K562 (cell line): Measurements from ENCODE around the gene TMEM30A. TPM values are rescaled to one million over a fixed set of nuclear protein-coding genes. Genes with fewer than 3 reads are reported as not detected.

Experiments used
- PHF21A ChIP-seq: fragments of 450-650 bp; IDR thresholded peaks from 2 replicates; pipeline ENCODE4 v1.6.1; 2017; ENCODE audit warnings: low read depth, borderline replicate concordance
- RCOR1 ChIP-seq, 2 experiments: IDR thresholded peaks; 2 replicates each; pipeline ENCODE4 v1.6.1; 2012; ENCODE audit warnings: low read depth in 2 of 2, low read length in 2 of 2, borderline replicate concordance in 1 of 2, improper control_type of control experiment in 1 of 2
- REST ChIP-seq, 2 experiments: fragments of 450-650 bp; formaldehyde crosslinking in 1 of 2; IDR thresholded peaks; 2 replicates each; pipeline versions ENCODE4 v1.4.0 to v1.6.1; 2014 to 2020; ENCODE audit warnings: mild to moderate bottlenecking in 2 of 2, borderline replicate concordance in 1 of 2, low read depth in 1 of 2
- polyA plus RNA-seq, 8 experiments: library from polyadenylated mRNA; depleted of rRNA in 4 of 8; stranded (reverse) in 5 of 8; unstranded in 3 of 8; fragments of >200 nt; fragmentation: Nextera tagmentation in 2 of 8; fragmentation: Illumina TruSeq in 1 of 8; extraction: Ambion mirVana in 2 of 8; extraction: Trizol in 1 of 8; gene quantifications; 2 replicates each; pipeline versions ENCODE4 v1.2.1 to v1.2.3, GENCODE V29; 2011 to 2014; ENCODE audit warnings: inconsistent platforms in 1 of 8, missing spikeins in 1 of 8
- total RNA-seq, 7 experiments: library from RNA; depleted of rRNA in 6 of 7; stranded (reverse); fragments of >200 nt in 6 of 7; fragmentation: Illumina TruSeq in 2 of 7; extraction: Trizol in 2 of 7; gene quantifications; 2 replicates each; pipeline versions ENCODE4 v1.2.1 to v1.2.3, GENCODE V29; 2011 to 2021; ENCODE audit warnings: low replicate concordance in 1 of 7

The TMEM30A gene
- total and polyA plus RNA-seq, 9 of the 15 experiments (the other 6 are each of a cell fraction or from before 2014, with no cell fraction given), result 6.5 to 31.2 (median 16.3) TPM

DNA sequence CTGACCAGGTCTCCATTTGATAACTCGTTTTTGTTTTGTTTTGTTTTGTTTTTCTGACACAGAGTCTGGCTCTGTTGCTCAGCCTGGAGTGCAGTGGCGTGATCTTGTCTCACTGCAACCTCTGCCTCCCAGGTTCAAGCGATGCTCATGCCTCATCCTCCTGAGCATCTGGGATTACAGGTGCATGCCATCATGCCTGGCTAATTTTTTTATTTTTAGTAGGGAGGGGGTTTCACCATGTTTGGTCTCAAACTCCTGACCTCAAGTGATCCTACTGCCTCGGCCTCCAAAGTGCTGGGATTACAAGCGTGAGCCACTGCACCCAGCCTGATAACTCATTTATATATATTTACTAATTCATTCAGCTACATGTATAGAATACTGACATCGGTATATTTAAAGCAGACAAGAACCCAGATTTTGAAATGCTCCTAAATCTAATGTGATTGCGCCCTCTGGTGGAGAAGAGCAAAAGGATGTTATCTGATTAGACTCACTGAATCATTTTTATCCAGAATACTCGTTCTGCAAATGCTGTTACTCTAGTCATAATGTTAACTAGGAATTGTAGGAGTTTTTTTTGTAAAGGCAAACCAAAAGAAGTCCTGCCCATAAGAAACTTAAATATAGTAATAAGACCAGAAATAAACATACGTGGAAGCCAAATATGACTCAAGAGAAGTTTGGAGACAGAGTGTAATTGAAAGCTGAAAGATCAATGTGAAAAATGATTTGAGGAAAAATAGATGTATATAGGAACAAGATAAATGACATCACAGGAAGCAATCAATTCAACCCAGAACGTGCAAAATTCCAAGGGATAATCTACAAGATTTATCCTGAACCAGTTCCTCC is 73.5 kb downstream of the TMEM30A start (continued):
- TF ChIP-seq REST (IDR thresholded peaks at IDR 0.05; ENCODE audit: borderline replicate concordance), result peak; percentile 61; the same call in 1 of the 2 replicates
- no peak for TF ChIP-seq REST (CRISPR knock-in tag; IDR thresholded peaks at IDR 0.05; ENCODE audit: low read depth)
- peak in 1 of 2 experiments; percentile 26; a peak in 1 of 4 replicates for TF ChIP-seq RCOR1 (IDR thresholded peaks at IDR 0.05; ENCODE audit: borderline replicate concordance in 1 of 2, low read depth in 2 of 2, low read length in 2 of 2)
- peak; percentile 15; the same call in 1 of the 2 replicates for TF ChIP-seq PHF21A
